MM.1S (cell line): ENCODE data around the gene COL6A2.

Experiments used
- DNase-seq: peaks from one replicate; pipeline ENCODE4 v3.0.0-alpha.2; 2015
- H2AFZ ChIP-seq: fragments of 300-600 bp; sonication (generic); 2 replicates; pipeline ENCODE4 v1.6.0; 2016; ENCODE audit warnings: antibody characterized with exemption, low read length
- H3F3A ChIP-seq: fragments of 300-600 bp; sonication (generic); 2 replicates; pipeline ENCODE4 v1.6.1; 2016; ENCODE audit warnings: mild to moderate bottlenecking, antibody characterized with exemption, low read length, moderate library complexity, mixed read lengths; ENCODE audit not compliant: insufficient read depth
- H3K27ac ChIP-seq: fragments of 300-600 bp; sonication (generic); 2 replicates; pipeline ENCODE4 v1.5.1; 2016; ENCODE audit warnings: mild to moderate bottlenecking, low read length
- H3K27me3 ChIP-seq: fragments of 300-600 bp; sonication (generic); replicated peaks from 2 replicates; pipeline ENCODE4 v1.6.0; 2016; ENCODE audit warnings: low read length; ENCODE audit not compliant: insufficient read depth
- H3K36me3 ChIP-seq: fragments of 300-600 bp; sonication (generic); replicated peaks from 2 replicates; pipeline ENCODE4 v1.6.1; 2016; ENCODE audit warnings: mild to moderate bottlenecking, low read length, mixed read lengths; ENCODE audit not compliant: insufficient read depth
- H3K4me1 ChIP-seq: fragments of 300-600 bp; sonication (generic); 2 replicates; pipeline ENCODE4 v1.6.1; 2016; ENCODE audit warnings: low read length, mixed read lengths
- H3K4me2 ChIP-seq: fragments of 300-600 bp; sonication (generic); 2 replicates; pipeline ENCODE4 v1.6.0; 2016; ENCODE audit warnings: low read depth, low read length
- H3K4me3 ChIP-seq: fragments of 300-600 bp; sonication (generic); 2 replicates; pipeline ENCODE4 v1.5.1; 2016; ENCODE audit warnings: low read length, mixed read lengths
- H3K79me2 ChIP-seq: fragments of 300-600 bp; sonication (generic); 2 replicates; pipeline ENCODE4 v1.6.1; 2016; ENCODE audit warnings: mixed run types, low read length, mixed read lengths
- H3K9ac ChIP-seq: fragments of 300-600 bp; sonication (generic); 2 replicates; pipeline ENCODE4 v1.6.1; 2016; ENCODE audit warnings: low read length, mixed read lengths
- H3K9me2 ChIP-seq: fragments of 300-600 bp; sonication (generic); replicated peaks from 2 replicates; pipeline ENCODE4 v1.6.1; 2016; ENCODE audit warnings: mild to moderate bottlenecking, low read length, mixed read lengths; ENCODE audit not compliant: insufficient read depth
- H3K9me3 ChIP-seq: fragments of 300-600 bp; sonication (generic); replicated peaks from 2 replicates; pipeline ENCODE4 v1.6.1; 2016; ENCODE audit warnings: mild to moderate bottlenecking, low read length, mixed read lengths; ENCODE audit not compliant: insufficient read depth
- H4K20me1 ChIP-seq: fragments of 300-600 bp; sonication (generic); 2 replicates; pipeline ENCODE4 v1.6.1; 2016; ENCODE audit warnings: mild to moderate bottlenecking, low read length, moderate library complexity, mixed read lengths; ENCODE audit not compliant: insufficient read depth
- EZH2 ChIP-seq: fragments of 300-600 bp; sonication (generic); optimal IDR thresholded peaks from 2 replicates; pipeline ENCODE3; 2017; ENCODE audit warnings: low read depth, mild to moderate bottlenecking, antibody characterized with exemption, low read length, mixed read lengths
- EZH2phosphoT487 ChIP-seq: fragments of 300-600 bp; sonication (generic); IDR thresholded peaks from 2 replicates; pipeline ENCODE4 v1.6.1; 2018; ENCODE audit warnings: antibody characterized with exemption, low read length

COL6A2 gene

DNA sequence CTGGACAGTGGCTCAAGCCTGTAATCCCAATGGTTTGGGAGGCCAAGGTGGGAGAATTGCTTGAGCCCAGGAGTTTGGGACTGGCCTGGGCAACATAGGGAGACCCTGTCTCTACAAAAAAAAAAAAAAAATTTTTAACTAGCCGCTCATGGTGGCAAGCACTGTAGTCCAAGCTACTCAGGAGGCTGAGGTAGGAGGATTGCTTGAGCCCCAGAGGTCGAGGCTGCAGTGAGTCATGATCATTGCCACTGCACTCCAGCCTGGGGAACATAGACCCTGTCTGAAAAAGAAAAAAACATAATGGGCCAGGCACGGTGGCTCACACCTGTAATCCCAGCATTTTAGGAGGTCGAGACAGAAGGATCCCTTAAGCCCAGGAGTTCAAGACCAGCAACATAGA lies 81.0 kb downstream of the COL6A2 start:
- Histone ChIP-seq H4K20me1 (no peaks in the 10 kb centered on the region), H3K4me1 (no peaks in the 10 kb centered on the region), H3K79me2 (0 out of 2 replicates have a peak, but pooled peaks cover 2% of the 10 kb centered on the region), H3K27ac (no peak overlapping the region), H3K27me3 (no peaks in the 10 kb centered on the region), H3F3A (no peaks in the 10 kb centered on the region), H2AFZ (no peak overlapping the region), H3K9me2 (no peaks in the 10 kb centered on the region), H3K4me3 (no peak overlapping the region), H3K4me2 (no peak overlapping the region), H3K9me3 (no peaks in the 10 kb centered on the region), H3K36me3 (no peaks in the 10 kb centered on the region), H3K9ac (no peak overlapping the region)
- TF ChIP-seq EZH2phosphoT487 (no peak), EZH2 (no peak)
- DNase-seq, result no peak
